Subcutaneous abdominal adipose tissue (tissue), 5 donors: ENCODE data around the gene KCNJ10.

Experiments used
- H3K27ac ChIP-seq: one replicate; pipeline ENCODE4 v1.7.0; 2013; ENCODE audit warnings: low read depth, mild to moderate bottlenecking, inconsistent platforms, low read length, moderate library complexity
- H3K27me3 ChIP-seq, 5 donors: one replicate each; pipeline ENCODE4 v1.7.0; 2013; ENCODE audit warnings: low read length in 5 of 5, inconsistent platforms in 1 of 5; ENCODE audit not compliant: control insufficient read depth in 5 of 5, insufficient read depth in 4 of 5
- H3K36me3 ChIP-seq, 5 donors: one replicate each; pipeline ENCODE4 v1.7.0; 2013; ENCODE audit warnings: low read length in 5 of 5; ENCODE audit not compliant: control insufficient read depth in 5 of 5, insufficient read depth in 5 of 5
- H3K4me1 ChIP-seq, 5 donors: one replicate each; pipeline ENCODE4 v1.7.0; 2013; ENCODE audit warnings: low read length in 5 of 5, mild to moderate bottlenecking in 3 of 5, moderate library complexity in 1 of 5; ENCODE audit not compliant: control insufficient read depth in 5 of 5, insufficient read depth in 5 of 5
- H3K4me3 ChIP-seq, 5 donors: one replicate each; pipeline ENCODE4 v1.7.0; 2013; ENCODE audit warnings: low read length in 5 of 5, low read depth in 1 of 5
- H3K9ac ChIP-seq, 5 donors: one replicate each; pipeline ENCODE4 v1.7.0; 2013; ENCODE audit warnings: low read length in 5 of 5, mild to moderate bottlenecking in 4 of 5, moderate library complexity in 3 of 5
- H3K9me3 ChIP-seq, 5 donors: one replicate each; pipeline ENCODE4 v1.7.0; 2013; ENCODE audit warnings: low read length in 5 of 5; ENCODE audit not compliant: control insufficient read depth in 5 of 5
- donor health status: healthy.
- donor health status: healthy.
- donor health status: healthy.
- donor health status: healthy.
- donor health status: healthy.

Gene KCNJ10

GRCh38 chr1:159985473-159985872 is 84.5 kb downstream of the KCNJ10 start:
- no peak overlapping the region for H3K4me3 ChIP-seq
- no peaks in the 10 kb centered on the region for H3K4me1 ChIP-seq
- no peak overlapping the region for H3K9ac ChIP-seq
- H3K27ac ChIP-seq = no peak overlapping the region
- no peaks in the 10 kb centered on the region for H3K9me3 ChIP-seq
- peaks cover 0 to 4% (median 0%) of the 10 kb centered on the region in 5 donors for H3K27me3 ChIP-seq
- H3K36me3 ChIP-seq = no peaks in the 10 kb centered on the region

GRCh38 chr1:159983681-159984080 is 86.3 kb downstream of the KCNJ10 start:
- Histone ChIP-seq H3K9me3 (no peaks in the 10 kb centered on the region), H3K9ac (no peak overlapping the region), H3K4me1 (no peaks in the 10 kb centered on the region), H3K4me3 (no peak overlapping the region), H3K27me3 (peaks cover 0 to 4% (median 0%) of the 10 kb centered on the region in 5 donors), H3K36me3 (no peaks in the 10 kb centered on the region), H3K27ac (no peak overlapping the region)

GRCh38 chr1:159982280-159982679 is 87.7 kb downstream of the KCNJ10 start:
- no peaks in the 10 kb centered on the region for H3K4me1 ChIP-seq
- peaks cover 0 to 6% (median 4%) of the 10 kb centered on the region in 5 donors for H3K27me3 ChIP-seq
- no peaks in the 10 kb centered on the region for H3K36me3 ChIP-seq
- no peaks in the 10 kb centered on the region for H3K9me3 ChIP-seq
- H3K9ac ChIP-seq = no peak overlapping the region
- H3K4me3 ChIP-seq = no peak overlapping the region
- H3K27ac ChIP-seq = no peak overlapping the region

- no peak overlapping the region for H3K27ac ChIP-seq
- H3K9me3 ChIP-seq = no peaks in the 10 kb centered on the region
- no peaks in the 10 kb centered on the region for H3K4me1 ChIP-seq
- H3K27me3 ChIP-seq = peaks cover 0 to 6% (median 4%) of the 10 kb centered on the region in 5 donors
- no peak overlapping the region for H3K4me3 ChIP-seq
- H3K36me3 ChIP-seq = no peaks in the 10 kb centered on the region
- no peak overlapping the region for H3K9ac ChIP-seq
Measured at GRCh38 chr1:159981351-159982055, 88.5 kb downstream of the KCNJ10 start.

- Histone ChIP-seq H3K27me3 (peaks cover 0 to 6% (median 4%) of the 10 kb centered on the region in 5 donors), H3K9me3 (no peaks in the 10 kb centered on the region), H3K4me1 (no peaks in the 10 kb centered on the region), H3K27ac (no peak overlapping the region), H3K36me3 (no peaks in the 10 kb centered on the region), H3K4me3 (no peak overlapping the region), H3K9ac (no peak overlapping the region)
Measured at GRCh38 chr1:159980786-159981185, 89.2 kb downstream of the KCNJ10 start.

- Histone ChIP-seq H3K27ac (no peak overlapping the region), H3K4me3 (no peak overlapping the region), H3K36me3 (no peaks in the 10 kb centered on the region), H3K9me3 (no peaks in the 10 kb centered on the region), H3K27me3 (peaks cover 0 to 6% (median 4%) of the 10 kb centered on the region in 5 donors), H3K9ac (no peak overlapping the region), H3K4me1 (no peaks in the 10 kb centered on the region)
Measured at GRCh38 chr1:159980076-159980475, 89.9 kb downstream of the KCNJ10 start.

- no peaks in the 10 kb centered on the region for H3K36me3 ChIP-seq
- H3K9me3 ChIP-seq = no peaks in the 10 kb centered on the region
- H3K4me1 ChIP-seq = no peaks in the 10 kb centered on the region
- no peak overlapping the region for H3K9ac ChIP-seq
- no peak overlapping the region for H3K27ac ChIP-seq
- H3K4me3 ChIP-seq = no peak overlapping the region
- peaks cover 0 to 6% (median 4%) of the 10 kb centered on the region in 5 donors for H3K27me3 ChIP-seq
Measured at GRCh38 chr1:159979257-159979656, 90.7 kb downstream of the KCNJ10 start.

GRCh38 chr1:159978107-159978398 is 91.9 kb downstream of the KCNJ10 start:
- peaks cover 0 to 6% (median 4%) of the 10 kb centered on the region in 5 donors for H3K27me3 ChIP-seq
- no peak overlapping the region for H3K27ac ChIP-seq
- no peaks in the 10 kb centered on the region for H3K36me3 ChIP-seq
- no peaks in the 10 kb centered on the region for H3K4me1 ChIP-seq
- H3K9me3 ChIP-seq = no peaks in the 10 kb centered on the region
- H3K4me3 ChIP-seq = no peak overlapping the region
- no peak overlapping the region for H3K9ac ChIP-seq

- H3K4me3 ChIP-seq = no peak overlapping the region
- no peaks in the 10 kb centered on the region for H3K36me3 ChIP-seq
- no peaks in the 10 kb centered on the region for H3K9me3 ChIP-seq
- peaks cover 0 to 6% (median 4%) of the 10 kb centered on the region in 5 donors for H3K27me3 ChIP-seq
- no peak overlapping the region for H3K27ac ChIP-seq
- H3K4me1 ChIP-seq = no peaks in the 10 kb centered on the region
- H3K9ac ChIP-seq = no peak overlapping the region
Measured at GRCh38 chr1:159977364-159978106, 92.4 kb downstream of the KCNJ10 start.

- peaks cover 0 to 7% (median 4%) of the 10 kb centered on the region in 5 donors for H3K27me3 ChIP-seq
- no peaks in the 10 kb centered on the region for H3K9me3 ChIP-seq
- H3K4me3 ChIP-seq = no peak overlapping the region
- no peaks in the 10 kb centered on the region for H3K4me1 ChIP-seq
- no peak overlapping the region for H3K27ac ChIP-seq
- no peaks in the 10 kb centered on the region for H3K36me3 ChIP-seq
- H3K9ac ChIP-seq = no peak overlapping the region
Measured at GRCh38 chr1:159974350-159974965, 95.5 kb downstream of the KCNJ10 start.
